Neural progenitor cell (in vitro differentiated cells): ENCODE data around the gene ASAP2. TPM values are rescaled to one million over a fixed set of nuclear protein-coding genes. Genes with fewer than 3 reads are reported as not detected.

ENCODE experiments used
- DNase-seq: peaks from one replicate; pipeline ENCODE4 v3.0.0-alpha.2; 2016; ENCODE audit warnings: low spot score
- H2AFZ ChIP-seq: fragments of 200-600 bp; sonication (generic); replicated peaks from 2 replicates; pipeline ENCODE4 v1.6.1; 2016; ENCODE audit warnings: antibody characterized with exemption
- H3F3A ChIP-seq: fragments of 200-600 bp; sonication (generic); 2 replicates; pipeline ENCODE4 v1.6.1; 2016; ENCODE audit warnings: antibody characterized with exemption, low read depth
- H3K27ac ChIP-seq: fragments of 200-600 bp; sonication (generic); 2 replicates; pipeline ENCODE4 v1.5.1; 2016; ENCODE audit warnings: mild to moderate bottlenecking
- H3K27me3 ChIP-seq: fragments of 200-600 bp; sonication (generic); 2 replicates; pipeline ENCODE4 v1.6.1; 2016; ENCODE audit warnings: mild to moderate bottlenecking, moderate library complexity
- H3K36me3 ChIP-seq: fragments of 200-600 bp; sonication (generic); 2 replicates; pipeline ENCODE4 v1.5.1; 2016
- H3K4me1 ChIP-seq: fragments of 200-600 bp; sonication (generic); 2 replicates; pipeline ENCODE4 v1.6.1; 2016; ENCODE audit warnings: mixed run types
- H3K4me2 ChIP-seq: fragments of 200-600 bp; sonication (generic); 2 replicates; pipeline ENCODE4 v1.6.1; 2016
- H3K4me3 ChIP-seq: fragments of 200-600 bp; sonication (generic); 2 replicates; pipeline ENCODE4 v1.5.1; 2016
- H3K79me2 ChIP-seq: fragments of 200-600 bp; sonication (generic); 2 replicates; pipeline ENCODE4 v1.6.1; 2016; ENCODE audit warnings: low read depth
- H3K9ac ChIP-seq: fragments of 200-600 bp; sonication (generic); 2 replicates; pipeline ENCODE4 v1.6.1; 2016
- H3K9me3 ChIP-seq: fragments of 200-600 bp; sonication (generic); 2 replicates; pipeline ENCODE4 v1.5.1; 2016; ENCODE audit warnings: low read depth
- H4K20me1 ChIP-seq: fragments of 200-600 bp; sonication (generic); 2 replicates; pipeline ENCODE4 v1.6.1; 2016; ENCODE audit warnings: low read depth
- H3K27ac Mint-ChIP-seq: 3 replicates; pipeline ENCODE4 v1.8.0; 2021; ENCODE audit warnings: mixed read lengths
- H3K27me3 Mint-ChIP-seq: 2 replicates; pipeline ENCODE4 v1.8.0; 2022; ENCODE audit warnings: low read depth, mild to moderate bottlenecking, inconsistent platforms, moderate library complexity, mixed read lengths; ENCODE audit not compliant: insufficient read depth
- H3K36me3 Mint-ChIP-seq: 3 replicates; pipeline ENCODE4 v1.8.0; 2021; ENCODE audit warnings: mixed read lengths
- H3K4me1 Mint-ChIP-seq: 3 replicates; pipeline ENCODE4 v1.8.0; 2021; ENCODE audit warnings: mixed read lengths
- H3K4me3 Mint-ChIP-seq: 3 replicates; pipeline ENCODE4 v1.8.0; 2021; ENCODE audit warnings: mild to moderate bottlenecking, moderate library complexity, mixed read lengths
- H3K9me3 Mint-ChIP-seq: 3 replicates; pipeline ENCODE4 v1.8.0; 2020; ENCODE audit warnings: mixed read lengths
- EZH2 ChIP-seq: fragments of 200-600 bp; sonication (generic); IDR thresholded peaks from 2 replicates; pipeline ENCODE4 v1.6.1; 2017; ENCODE audit warnings: antibody characterized with exemption, mild to moderate bottlenecking, moderate library complexity
- EZH2phosphoT487 ChIP-seq: fragments of 200-600 bp; sonication (generic); IDR thresholded peaks from 2 replicates; pipeline ENCODE4 v1.6.1; 2017; ENCODE audit warnings: antibody characterized with exemption
- total RNA-seq: library from RNA; depleted of rRNA; stranded (reverse); fragments of >200 nt; gene quantifications from 2 replicates; pipeline ENCODE4 v1.2.3, GENCODE V29; 2015; ENCODE audit warnings: low replicate concordance
- TF ChIP-seq, protein P1 (sequence below): fragments of 200-600 bp; sonication (generic); IDR thresholded peaks from 2 replicates; pipeline ENCODE4 v1.5.1; 2017; ENCODE audit warnings: antibody characterized with exemption, mild to moderate bottlenecking

Gene ASAP2
- total RNA-seq, 1 donor from 2014 or later: 31.7 TPM

DNA sequence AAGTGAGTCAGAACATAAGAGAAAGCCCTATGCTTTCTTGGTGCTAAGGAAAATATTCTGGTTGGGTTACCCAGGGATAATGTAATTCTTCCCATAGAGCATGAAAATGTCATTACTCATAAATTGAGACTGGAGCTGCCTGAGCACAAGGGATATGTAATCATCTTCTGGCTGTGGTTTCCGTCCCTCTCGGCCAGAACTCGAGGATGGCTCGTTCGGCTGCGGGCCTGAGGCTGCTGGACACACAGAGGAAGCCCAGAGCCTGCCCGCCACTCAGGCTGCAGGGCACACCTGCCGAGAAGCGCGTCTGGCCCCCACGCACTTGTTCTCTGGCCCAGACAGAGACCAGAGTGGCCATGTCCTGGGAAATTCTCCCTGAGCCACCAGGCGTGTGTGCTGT lies 104.9 kb downstream of the ASAP2 start:
- no peaks in the 10 kb centered on the region for H3K4me1 ChIP-seq
- no peaks in the 10 kb centered on the region for H3K27me3 Mint-ChIP-seq
- H3K9me3 Mint-ChIP-seq: no peaks in the 10 kb centered on the region
- H3K27me3 ChIP-seq: no peaks in the 10 kb centered on the region
- H3K4me3 ChIP-seq: no peak overlapping the region
- DNase-seq: no peak
- no peaks in the 10 kb centered on the region for H3K9me3 ChIP-seq
- no peaks in the 10 kb centered on the region for H3K36me3 ChIP-seq
- H3K4me2 ChIP-seq: no peak overlapping the region
- no peak overlapping the region for H3K27ac ChIP-seq
- H3K4me3 Mint-ChIP-seq: no peak overlapping the region
- TF ChIP-seq EZH2phosphoT487 (no peak), EZH2 (no peak)
- TF ChIP-seq, protein P1, sequence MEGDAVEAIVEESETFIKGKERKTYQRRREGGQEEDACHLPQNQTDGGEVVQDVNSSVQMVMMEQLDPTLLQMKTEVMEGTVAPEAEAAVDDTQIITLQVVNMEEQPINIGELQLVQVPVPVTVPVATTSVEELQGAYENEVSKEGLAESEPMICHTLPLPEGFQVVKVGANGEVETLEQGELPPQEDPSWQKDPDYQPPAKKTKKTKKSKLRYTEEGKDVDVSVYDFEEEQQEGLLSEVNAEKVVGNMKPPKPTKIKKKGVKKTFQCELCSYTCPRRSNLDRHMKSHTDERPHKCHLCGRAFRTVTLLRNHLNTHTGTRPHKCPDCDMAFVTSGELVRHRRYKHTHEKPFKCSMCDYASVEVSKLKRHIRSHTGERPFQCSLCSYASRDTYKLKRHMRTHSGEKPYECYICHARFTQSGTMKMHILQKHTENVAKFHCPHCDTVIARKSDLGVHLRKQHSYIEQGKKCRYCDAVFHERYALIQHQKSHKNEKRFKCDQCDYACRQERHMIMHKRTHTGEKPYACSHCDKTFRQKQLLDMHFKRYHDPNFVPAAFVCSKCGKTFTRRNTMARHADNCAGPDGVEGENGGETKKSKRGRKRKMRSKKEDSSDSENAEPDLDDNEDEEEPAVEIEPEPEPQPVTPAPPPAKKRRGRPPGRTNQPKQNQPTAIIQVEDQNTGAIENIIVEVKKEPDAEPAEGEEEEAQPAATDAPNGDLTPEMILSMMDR: no peak
- H2AFZ ChIP-seq: no peak overlapping the region
- H3K4me1 Mint-ChIP-seq: peaks cover 23% of the 10 kb centered on the region
- H3K79me2 ChIP-seq: peaks cover 5% of the 10 kb centered on the region
- H3K27ac Mint-ChIP-seq: no peak overlapping the region
- no peak overlapping the region for H3K9ac ChIP-seq
- H4K20me1 ChIP-seq: peaks cover 36% of the 10 kb centered on the region
- no peaks in the 10 kb centered on the region for H3F3A ChIP-seq
- H3K36me3 Mint-ChIP-seq: peaks cover 11% of the 10 kb centered on the region

DNA sequence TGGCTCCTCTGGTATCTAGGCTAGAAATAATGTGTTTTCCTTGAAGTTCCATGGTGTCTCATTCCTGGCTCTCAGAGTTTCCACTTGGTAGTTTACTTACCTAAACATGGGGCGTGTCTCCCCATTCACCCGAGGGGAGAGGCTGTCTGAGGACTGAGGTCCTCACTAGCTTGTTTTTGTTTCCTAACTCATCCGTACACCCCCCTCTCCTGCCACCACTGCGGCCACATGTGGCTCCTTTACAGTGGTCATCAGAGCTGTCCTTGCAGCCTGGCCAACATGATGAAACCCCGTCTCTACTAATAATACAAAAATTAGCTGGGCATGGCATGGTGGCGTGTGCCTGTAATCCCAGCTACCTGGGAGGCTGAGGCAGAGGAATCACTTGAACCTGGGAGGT lies 106.0 kb downstream of the ASAP2 start:
- peaks cover 25% of the 10 kb centered on the region for H4K20me1 ChIP-seq
- H3K36me3 ChIP-seq: no peaks in the 10 kb centered on the region
- no peak overlapping the region for H3K27ac Mint-ChIP-seq
- no peak overlapping the region for H3K4me2 ChIP-seq
- H3K9me3 Mint-ChIP-seq: no peaks in the 10 kb centered on the region
- no peak overlapping the region for H3K4me3 ChIP-seq
- H3F3A ChIP-seq: no peaks in the 10 kb centered on the region
- no peak for DNase-seq
- no peak overlapping the region for H3K4me3 Mint-ChIP-seq
- TF ChIP-seq, protein P1: no peak
- TF ChIP-seq EZH2phosphoT487 (no peak), EZH2 (no peak)
- no peaks in the 10 kb centered on the region for H3K9me3 ChIP-seq
- H3K36me3 Mint-ChIP-seq: peaks cover 11% of the 10 kb centered on the region
- no peak overlapping the region for H2AFZ ChIP-seq
- no peaks in the 10 kb centered on the region for H3K27me3 Mint-ChIP-seq
- peaks cover 5% of the 10 kb centered on the region for H3K79me2 ChIP-seq
- no peaks in the 10 kb centered on the region for H3K27me3 ChIP-seq
- H3K4me1 Mint-ChIP-seq: peaks cover 23% of the 10 kb centered on the region
- H3K4me1 ChIP-seq: no peaks in the 10 kb centered on the region
- H3K27ac ChIP-seq: no peak overlapping the region
- no peak overlapping the region for H3K9ac ChIP-seq

DNA sequence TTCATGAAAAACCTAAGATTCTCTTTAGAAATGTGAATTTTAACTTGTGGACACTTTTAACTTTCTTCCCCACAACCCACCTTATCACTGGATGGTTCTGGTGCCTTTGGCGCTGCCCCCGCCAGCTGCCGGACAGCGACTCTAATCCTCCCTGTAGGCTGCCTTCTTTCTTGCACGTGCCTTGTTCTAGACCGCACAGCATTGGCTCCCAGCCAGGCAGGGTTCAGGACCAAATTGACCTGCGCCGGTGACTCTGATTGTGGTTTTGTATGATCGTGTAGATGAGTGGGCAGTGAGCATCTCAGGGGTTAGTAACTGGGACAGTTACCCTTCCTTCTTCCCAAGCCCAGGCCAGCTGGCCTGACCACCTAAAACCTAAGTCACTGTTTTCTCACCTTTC lies 106.8 kb downstream of the ASAP2 start:
- H4K20me1 ChIP-seq: peaks cover 23% of the 10 kb centered on the region
- H3K36me3 ChIP-seq: no peaks in the 10 kb centered on the region
- Mint-ChIP-seq H3K27me3 (no peaks in the 10 kb centered on the region), H3K4me1 (peaks cover 23% of the 10 kb centered on the region), H3K27ac (peak overlapping the region; percentile 11), H3K4me3 (no peak overlapping the region), H3K9me3 (no peaks in the 10 kb centered on the region), H3K36me3 (peaks cover 8% of the 10 kb centered on the region)
- peaks cover 5% of the 10 kb centered on the region for H3K79me2 ChIP-seq
- H3K27ac ChIP-seq: no peak overlapping the region
- no peak for DNase-seq
- no peak for TF ChIP-seq EZH2
- TF ChIP-seq, protein P1: no peak
- no peak for TF ChIP-seq EZH2phosphoT487
- no peak overlapping the region for H3K9ac ChIP-seq
- H3F3A ChIP-seq: no peaks in the 10 kb centered on the region
- H3K9me3 ChIP-seq: no peaks in the 10 kb centered on the region
- no peaks in the 10 kb centered on the region for H3K4me1 ChIP-seq
- H3K27me3 ChIP-seq: no peaks in the 10 kb centered on the region
- H2AFZ ChIP-seq: no peak overlapping the region
- H3K4me3 ChIP-seq: no peak overlapping the region
- H3K4me2 ChIP-seq: no peak overlapping the region
